Measurements from ENCODE around the gene CALCR.

- TF ChIP-seq, protein P1, sequence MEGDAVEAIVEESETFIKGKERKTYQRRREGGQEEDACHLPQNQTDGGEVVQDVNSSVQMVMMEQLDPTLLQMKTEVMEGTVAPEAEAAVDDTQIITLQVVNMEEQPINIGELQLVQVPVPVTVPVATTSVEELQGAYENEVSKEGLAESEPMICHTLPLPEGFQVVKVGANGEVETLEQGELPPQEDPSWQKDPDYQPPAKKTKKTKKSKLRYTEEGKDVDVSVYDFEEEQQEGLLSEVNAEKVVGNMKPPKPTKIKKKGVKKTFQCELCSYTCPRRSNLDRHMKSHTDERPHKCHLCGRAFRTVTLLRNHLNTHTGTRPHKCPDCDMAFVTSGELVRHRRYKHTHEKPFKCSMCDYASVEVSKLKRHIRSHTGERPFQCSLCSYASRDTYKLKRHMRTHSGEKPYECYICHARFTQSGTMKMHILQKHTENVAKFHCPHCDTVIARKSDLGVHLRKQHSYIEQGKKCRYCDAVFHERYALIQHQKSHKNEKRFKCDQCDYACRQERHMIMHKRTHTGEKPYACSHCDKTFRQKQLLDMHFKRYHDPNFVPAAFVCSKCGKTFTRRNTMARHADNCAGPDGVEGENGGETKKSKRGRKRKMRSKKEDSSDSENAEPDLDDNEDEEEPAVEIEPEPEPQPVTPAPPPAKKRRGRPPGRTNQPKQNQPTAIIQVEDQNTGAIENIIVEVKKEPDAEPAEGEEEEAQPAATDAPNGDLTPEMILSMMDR (IDR thresholded peaks at IDR 0.05; ENCODE audit: insufficient read depth, low read length): no peak
- no peak for TF ChIP-seq POLR2AphosphoS5 (IDR thresholded peaks at IDR 0.05; ENCODE audit: low read depth)
- TF ChIP-seq REST (IDR thresholded peaks at IDR 0.05; ENCODE audit: insufficient replicate concordance, low read depth): no peak
- no peak for TF ChIP-seq GABPA (IDR thresholded peaks at IDR 0.05; ENCODE audit: low read depth)
- TF ChIP-seq SPI1 (IDR thresholded peaks at IDR 0.05; ENCODE audit: borderline replicate concordance, low read depth): no peak
Observed at GRCh38 chr7:93566876-93567275, 7.6 kb downstream of the CALCR start.

Data from HL-60 (cell line).